Stimulated activated naive CD8-positive, alpha-beta T cell treated with anti-CD3 and anti-CD28 coated beads, Interleukin-15, Interleukin-2, amounts not matched to agents 100 ng/mL and 50 ng/mL, for 24 hours (primary cell): ENCODE data around the gene TUFT1.

Experiments used
- H3K27ac Mint-ChIP-seq: one replicate; pipeline ENCODE4 v1.8.0; 2021; ENCODE audit warnings: mild to moderate bottlenecking, mixed read lengths
- H3K27me3 Mint-ChIP-seq: one replicate; pipeline ENCODE4 v1.8.0; 2021; ENCODE audit warnings: mixed read lengths
- H3K36me3 Mint-ChIP-seq: one replicate; pipeline ENCODE4 v1.8.0; 2021; ENCODE audit warnings: low read depth, mixed read lengths
- H3K4me1 Mint-ChIP-seq: one replicate; pipeline ENCODE4 v1.8.0; 2021; ENCODE audit warnings: low read depth, mixed read lengths
- H3K4me3 Mint-ChIP-seq: one replicate; pipeline ENCODE4 v1.8.0; 2021; ENCODE audit warnings: mild to moderate bottlenecking, mixed read lengths
- H3K9me3 Mint-ChIP-seq: one replicate; pipeline ENCODE4 v1.8.0; 2021; ENCODE audit warnings: mixed read lengths

The TUFT1 gene

GRCh38 chr1:151540982-151541377 is 871 bp downstream of the TUFT1 start:
- Mint-ChIP-seq H3K27ac (no peak overlapping the region), H3K9me3 (no peaks in the 10 kb centered on the region), H3K27me3 (peaks cover 18% of the 10 kb centered on the region), H3K4me1 (peaks cover 19% of the 10 kb centered on the region), H3K4me3 (peak overlapping the region; percentile 90), H3K36me3 (no peaks in the 10 kb centered on the region)

GRCh38 chr1:151541752-151542151 is 1.6 kb downstream of the TUFT1 start:
- no peak overlapping the region for H3K27ac Mint-ChIP-seq
- no peaks in the 10 kb centered on the region for H3K9me3 Mint-ChIP-seq
- H3K27me3 Mint-ChIP-seq: peaks cover 18% of the 10 kb centered on the region
- H3K36me3 Mint-ChIP-seq: no peaks in the 10 kb centered on the region
- peaks cover 19% of the 10 kb centered on the region for H3K4me1 Mint-ChIP-seq
- peak overlapping the region; percentile 90 for H3K4me3 Mint-ChIP-seq

- Mint-ChIP-seq H3K9me3 (no peaks in the 10 kb centered on the region), H3K4me1 (peaks cover 19% of the 10 kb centered on the region), H3K27me3 (peaks cover 18% of the 10 kb centered on the region), H3K36me3 (no peaks in the 10 kb centered on the region), H3K27ac (no peak overlapping the region), H3K4me3 (no peak overlapping the region)
Observed at GRCh38 chr1:151542710-151543129, 2.6 kb downstream of the TUFT1 start.

- H3K27me3 Mint-ChIP-seq: peaks cover 18% of the 10 kb centered on the region
- no peaks in the 10 kb centered on the region for H3K36me3 Mint-ChIP-seq
- H3K4me1 Mint-ChIP-seq: peaks cover 13% of the 10 kb centered on the region
- H3K27ac Mint-ChIP-seq: no peak overlapping the region
- H3K4me3 Mint-ChIP-seq: no peak overlapping the region
- no peaks in the 10 kb centered on the region for H3K9me3 Mint-ChIP-seq
Observed at GRCh38 chr1:151545542-151545941, 5.4 kb downstream of the TUFT1 start.

- Mint-ChIP-seq H3K27ac (no peak overlapping the region), H3K4me1 (peaks cover 6% of the 10 kb centered on the region), H3K36me3 (no peaks in the 10 kb centered on the region), H3K9me3 (no peaks in the 10 kb centered on the region), H3K27me3 (peaks cover 18% of the 10 kb centered on the region), H3K4me3 (no peak overlapping the region)
Observed at GRCh38 chr1:151546011-151546925, 6.2 kb downstream of the TUFT1 start.

GRCh38 chr1:151547119-151547899 is 7.2 kb downstream of the TUFT1 start:
- Mint-ChIP-seq H3K9me3 (no peaks in the 10 kb centered on the region), H3K36me3 (no peaks in the 10 kb centered on the region), H3K27ac (no peak overlapping the region), H3K4me3 (no peak overlapping the region), H3K4me1 (no peaks in the 10 kb centered on the region), H3K27me3 (peaks cover 7% of the 10 kb centered on the region)

- Mint-ChIP-seq H3K27me3 (peaks cover 2% of the 10 kb centered on the region), H3K4me1 (no peaks in the 10 kb centered on the region), H3K36me3 (no peaks in the 10 kb centered on the region), H3K27ac (no peak overlapping the region), H3K4me3 (no peak overlapping the region), H3K9me3 (no peaks in the 10 kb centered on the region)
Observed at GRCh38 chr1:151547900-151548230, 7.8 kb downstream of the TUFT1 start.

GRCh38 chr1:151549199-151549598 is 9.1 kb downstream of the TUFT1 start:
- Mint-ChIP-seq H3K4me1 (no peaks in the 10 kb centered on the region), H3K9me3 (no peaks in the 10 kb centered on the region), H3K4me3 (no peak overlapping the region), H3K27me3 (no peaks in the 10 kb centered on the region), H3K36me3 (no peaks in the 10 kb centered on the region), H3K27ac (no peak overlapping the region)

GRCh38 chr1:151553659-151554058 is 13.6 kb downstream of the TUFT1 start:
- no peaks in the 10 kb centered on the region for H3K27me3 Mint-ChIP-seq
- H3K27ac Mint-ChIP-seq: no peak overlapping the region
- no peaks in the 10 kb centered on the region for H3K4me1 Mint-ChIP-seq
- no peaks in the 10 kb centered on the region for H3K9me3 Mint-ChIP-seq
- H3K4me3 Mint-ChIP-seq: no peak overlapping the region
- H3K36me3 Mint-ChIP-seq: no peaks in the 10 kb centered on the region

- Mint-ChIP-seq H3K36me3 (no peaks in the 10 kb centered on the region), H3K27ac (no peak overlapping the region), H3K4me1 (no peaks in the 10 kb centered on the region), H3K27me3 (no peaks in the 10 kb centered on the region), H3K4me3 (no peak overlapping the region), H3K9me3 (no peaks in the 10 kb centered on the region)
Observed at GRCh38 chr1:151556052-151556451, 15.9 kb downstream of the TUFT1 start.

- Mint-ChIP-seq H3K27me3 (no peaks in the 10 kb centered on the region), H3K4me1 (no peaks in the 10 kb centered on the region), H3K36me3 (no peaks in the 10 kb centered on the region), H3K4me3 (no peak overlapping the region), H3K9me3 (no peaks in the 10 kb centered on the region), H3K27ac (no peak overlapping the region)
Observed at GRCh38 chr1:151562661-151563060, 22.6 kb downstream of the TUFT1 start.

- no peaks in the 10 kb centered on the region for H3K9me3 Mint-ChIP-seq
- no peak overlapping the region for H3K4me3 Mint-ChIP-seq
- H3K27ac Mint-ChIP-seq: no peak overlapping the region
- H3K4me1 Mint-ChIP-seq: no peaks in the 10 kb centered on the region
- H3K27me3 Mint-ChIP-seq: no peaks in the 10 kb centered on the region
- H3K36me3 Mint-ChIP-seq: no peaks in the 10 kb centered on the region
Observed at GRCh38 chr1:151563376-151563775, 23.3 kb downstream of the TUFT1 start.

GRCh38 chr1:151565502-151566189 is 25.5 kb downstream of the TUFT1 start:
- Mint-ChIP-seq H3K27ac (no peak overlapping the region), H3K36me3 (no peaks in the 10 kb centered on the region), H3K27me3 (no peaks in the 10 kb centered on the region), H3K4me3 (no peak overlapping the region), H3K9me3 (no peaks in the 10 kb centered on the region), H3K4me1 (no peaks in the 10 kb centered on the region)

- Mint-ChIP-seq H3K9me3 (no peaks in the 10 kb centered on the region), H3K4me1 (no peaks in the 10 kb centered on the region), H3K36me3 (no peaks in the 10 kb centered on the region), H3K4me3 (no peak overlapping the region), H3K27ac (no peak overlapping the region), H3K27me3 (no peaks in the 10 kb centered on the region)
Observed at GRCh38 chr1:151568626-151569088, 28.5 kb downstream of the TUFT1 start.

- peaks cover 13% of the 10 kb centered on the region for H3K4me1 Mint-ChIP-seq
- no peaks in the 10 kb centered on the region for H3K27me3 Mint-ChIP-seq
- H3K27ac Mint-ChIP-seq: no peak overlapping the region
- no peaks in the 10 kb centered on the region for H3K36me3 Mint-ChIP-seq
- no peak overlapping the region for H3K4me3 Mint-ChIP-seq
- no peaks in the 10 kb centered on the region for H3K9me3 Mint-ChIP-seq
Observed at GRCh38 chr1:151570819-151571218, 30.7 kb downstream of the TUFT1 start.
